AG09319 (cell line): Measurements from ENCODE around the gene FMNL3.

Experiments
- DNase-seq: peaks from one replicate; pipeline ENCODE4 v3.0.0-alpha.2; 2010; ENCODE audit warnings: low read depth; ENCODE audit errors: extremely low read depth
- CTCF ChIP-seq: IDR thresholded peaks from 2 replicates; pipeline ENCODE4 v1.5.1; 2011; ENCODE audit warnings: low read depth, mild to moderate bottlenecking, inconsistent platforms, low read length, moderate library complexity

The FMNL3 gene

DNA sequence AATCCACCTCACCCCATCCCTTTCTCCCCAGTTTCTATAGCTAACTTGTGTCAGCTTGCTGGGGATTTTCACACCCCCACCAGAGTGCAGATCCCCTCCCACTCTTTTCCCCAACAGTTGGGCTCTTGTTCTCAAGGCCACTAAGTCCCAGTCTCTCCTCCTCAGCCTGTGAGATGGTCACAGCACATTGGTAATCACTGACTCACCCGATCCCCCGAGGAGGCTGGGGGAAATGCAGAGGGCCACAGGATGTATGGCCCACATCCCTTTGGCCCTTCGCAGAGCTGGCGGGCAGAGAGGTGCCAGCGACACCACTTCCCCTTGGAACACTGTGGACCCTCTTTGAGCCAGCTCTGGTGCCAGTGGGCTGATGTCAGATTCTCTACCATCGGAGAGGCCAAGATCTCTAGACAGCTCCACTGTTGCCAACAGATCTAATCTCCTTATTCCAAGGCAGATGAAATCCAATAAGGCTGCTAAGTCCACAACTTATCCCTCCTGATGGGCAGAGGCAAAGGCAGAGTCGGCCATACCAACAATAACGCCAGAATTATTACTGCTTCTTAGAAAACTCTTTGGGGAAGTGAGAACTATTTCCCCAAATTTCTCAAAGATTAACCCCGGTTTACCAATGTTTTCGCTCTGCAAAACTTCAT is 1.6 kb downstream of the FMNL3 start:
- no peak for DNase-seq
- TF ChIP-seq CTCF: no peak

DNA sequence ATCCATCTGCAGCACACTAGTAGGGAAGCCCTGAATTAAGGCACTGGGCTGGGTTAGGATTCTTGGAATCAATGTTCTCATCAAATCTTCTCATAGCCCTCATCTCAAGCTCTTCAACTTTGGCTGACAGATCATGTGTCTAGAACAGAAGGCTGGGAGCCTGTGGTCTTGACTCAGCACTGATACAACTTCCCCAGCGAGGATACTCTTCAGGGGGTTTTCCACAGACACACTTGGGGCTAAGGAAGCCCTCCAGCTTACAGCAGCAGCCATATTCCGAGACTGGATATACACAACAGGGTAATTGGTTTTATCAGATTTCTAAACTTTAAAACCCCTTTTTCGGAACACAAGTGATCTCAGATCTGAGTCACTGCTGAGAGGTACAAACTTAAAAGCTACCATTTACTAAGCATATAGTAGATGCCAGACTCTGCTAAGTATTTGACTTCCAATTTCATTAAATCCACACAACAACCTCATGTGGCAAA is 3.5 kb downstream of the FMNL3 start:
- TF ChIP-seq CTCF: no peak
- DNase-seq: no peak

DNA sequence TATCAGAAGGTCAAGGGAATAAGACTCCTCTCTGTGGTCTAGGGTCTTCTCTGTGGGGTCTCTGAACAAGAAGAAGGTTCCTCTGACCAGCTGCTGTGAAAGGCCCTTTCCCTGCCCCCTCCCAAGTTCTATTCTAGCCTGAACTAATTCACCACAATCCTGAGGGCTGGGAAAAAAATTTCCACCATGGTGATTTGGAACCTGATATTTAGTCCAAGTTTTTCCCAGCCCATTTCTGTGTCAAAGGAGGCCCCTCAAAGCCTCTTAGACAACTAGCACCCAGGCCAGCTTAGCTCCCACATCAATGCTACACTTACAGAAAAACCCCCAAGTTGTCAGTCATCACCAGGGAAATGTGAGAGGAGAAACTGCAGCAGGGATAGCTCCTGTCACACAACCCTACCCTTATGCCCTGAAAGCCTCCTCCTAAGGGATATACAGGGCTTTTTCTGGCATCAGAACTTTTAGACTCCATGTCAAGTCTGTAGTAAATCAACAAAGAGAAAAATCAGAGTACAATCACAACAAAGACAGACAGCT is 4.5 kb downstream of the FMNL3 start:
- no peak for DNase-seq
- no peak for TF ChIP-seq CTCF

DNA sequence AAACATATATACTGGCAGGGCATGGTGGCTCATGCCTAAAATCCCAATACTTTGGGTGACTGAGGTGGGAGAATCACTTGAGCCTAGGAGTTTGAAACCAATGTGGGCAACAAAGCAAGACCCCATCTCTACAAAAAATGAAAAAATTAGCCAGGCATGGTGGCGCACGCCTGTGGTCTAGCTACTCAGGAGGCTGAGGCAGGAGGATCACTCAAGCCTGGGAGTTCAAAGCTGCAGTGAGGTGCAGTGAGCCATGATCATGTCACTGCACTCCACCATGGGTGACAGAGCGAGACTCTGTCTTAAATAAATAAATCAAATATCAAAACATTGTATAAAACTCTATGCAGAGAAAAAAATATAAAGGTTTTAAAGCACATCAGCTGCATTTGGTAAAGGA is 5.2 kb downstream of the FMNL3 start:
- no peak for DNase-seq
- no peak for TF ChIP-seq CTCF

DNA sequence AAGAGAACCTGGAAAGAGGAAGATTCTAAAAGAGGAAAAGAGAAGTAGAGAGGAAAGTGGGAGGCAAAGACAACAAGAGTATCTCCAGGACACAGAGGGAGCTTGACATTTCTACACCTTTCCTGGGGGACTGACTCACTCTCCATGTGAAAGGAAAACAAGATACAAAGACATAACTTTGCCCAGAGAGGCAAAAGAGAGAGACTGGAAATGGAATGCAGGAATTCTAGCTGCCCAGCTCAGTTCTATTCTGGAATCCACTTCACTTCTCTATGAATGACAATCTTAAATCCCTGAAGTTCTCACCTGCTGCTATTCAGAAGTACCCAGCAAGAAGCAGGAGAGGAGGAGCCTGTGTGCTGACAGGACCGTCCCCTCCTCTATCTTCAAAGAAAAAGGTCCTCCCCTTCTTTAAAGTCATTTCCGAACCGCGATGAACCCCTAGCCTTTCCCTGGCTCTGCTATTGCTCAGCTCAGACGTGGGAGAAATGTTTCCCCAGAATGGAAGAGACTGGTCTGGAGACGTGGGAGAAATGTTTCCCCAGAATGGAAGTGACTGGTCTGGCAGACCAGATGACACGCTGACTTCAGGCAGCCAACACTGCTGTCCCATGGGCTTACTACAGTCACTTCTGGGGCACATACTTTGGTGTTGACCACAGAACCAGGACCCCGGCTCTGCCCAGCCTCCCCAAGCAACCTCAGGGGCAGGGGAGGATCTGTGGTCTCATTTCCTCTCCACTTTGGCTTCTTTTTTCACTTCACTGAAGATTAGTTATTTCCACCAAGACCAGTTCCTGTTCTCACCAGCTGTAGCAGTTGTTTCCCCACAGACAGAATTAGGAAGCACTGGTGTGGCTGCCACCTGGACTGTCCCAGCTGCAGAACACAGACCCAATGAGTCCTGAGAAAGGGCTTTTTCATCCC is 8.3 kb downstream of the FMNL3 start:
- DNase-seq: no peak
- no peak for TF ChIP-seq CTCF

GRCh38 chr12:49697808-49698207 is 9.4 kb downstream of the FMNL3 start:
- TF ChIP-seq CTCF: no peak
- DNase-seq: no peak

DNA sequence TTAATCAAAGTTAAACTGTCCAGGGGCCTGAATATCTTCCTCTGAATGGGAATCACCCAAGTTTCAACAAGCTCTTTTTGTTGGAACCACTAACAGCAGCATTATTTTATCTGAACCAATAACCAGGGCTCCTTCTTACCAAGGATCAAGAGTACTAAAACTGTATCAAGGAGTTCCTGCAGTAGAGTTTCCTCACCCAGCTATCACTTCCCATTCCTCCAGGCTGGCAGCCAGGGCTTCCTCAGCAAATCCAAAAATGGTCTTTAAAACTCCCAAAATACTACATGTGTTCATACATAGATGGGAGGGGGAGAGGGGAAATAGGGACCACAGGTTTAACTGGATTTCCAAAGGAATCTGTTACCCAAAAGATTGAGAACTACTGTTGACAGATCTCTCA is 10.5 kb downstream of the FMNL3 start:
- no peak for TF ChIP-seq CTCF
- no peak for DNase-seq
